Renal cortical epithelial cell (primary cell): ENCODE data around the gene KIRREL3. TPM values are rescaled to one million over a fixed set of nuclear protein-coding genes. Genes with fewer than 3 reads are reported as not detected.
A peak's percentile ranks its signal among the peaks of the same experiment; 100 is the strongest.

Experiments
- DNase-seq: peaks from one replicate; pipeline ENCODE4 v3.0.0-alpha.2; 2011; ENCODE audit warnings: low read depth
- total RNA-seq: library from RNA; depleted of rRNA; stranded (reverse); fragments of >200 nt; gene quantifications from 2 replicates; pipeline ENCODE4 v1.2.3, GENCODE V29; 2014

Gene KIRREL3
- total RNA-seq, 1 donor from 2014 or later, result 0.10 TPM

DNA sequence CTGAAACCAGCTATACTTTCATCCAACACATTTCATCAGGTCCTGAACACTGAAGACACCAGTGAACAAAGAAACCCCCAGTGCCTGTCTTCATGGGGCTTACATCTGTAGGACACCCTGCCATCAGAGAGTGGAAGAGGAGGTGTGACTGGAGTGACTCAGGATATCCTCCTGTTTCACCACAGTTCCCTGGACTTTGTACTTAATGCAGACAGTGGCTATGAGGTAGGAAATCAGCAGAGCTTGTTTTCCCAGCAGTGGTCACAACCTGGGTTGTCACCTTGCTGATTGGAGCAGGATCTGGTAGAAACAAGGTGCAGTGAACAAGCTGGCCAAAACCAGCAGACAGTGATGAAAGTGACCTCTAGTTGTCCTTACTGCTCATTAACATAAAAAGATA is 128.8 kb downstream of the KIRREL3 start:
- peak; percentile 86 for DNase-seq

DNA sequence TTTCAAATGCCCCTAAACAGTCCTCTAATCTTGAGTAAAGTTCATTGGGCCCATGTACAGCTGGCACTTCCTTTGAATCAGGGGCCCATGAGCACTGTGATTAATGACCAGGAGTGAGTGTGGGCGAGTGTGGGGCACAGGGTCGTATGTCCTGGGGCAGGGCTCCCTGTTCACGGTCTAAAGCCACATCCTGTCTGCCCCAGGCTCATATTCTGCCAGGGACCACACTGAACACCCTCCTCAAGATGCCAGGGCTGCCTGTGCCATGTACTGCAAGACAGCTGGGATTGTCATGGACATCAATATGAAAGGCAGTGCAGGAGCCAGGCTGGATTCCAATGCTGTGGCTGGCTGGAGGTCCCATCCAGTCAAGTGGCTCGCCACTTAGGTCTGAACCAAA is 130.5 kb downstream of the KIRREL3 start:
- peak; percentile 49 for DNase-seq

DNA sequence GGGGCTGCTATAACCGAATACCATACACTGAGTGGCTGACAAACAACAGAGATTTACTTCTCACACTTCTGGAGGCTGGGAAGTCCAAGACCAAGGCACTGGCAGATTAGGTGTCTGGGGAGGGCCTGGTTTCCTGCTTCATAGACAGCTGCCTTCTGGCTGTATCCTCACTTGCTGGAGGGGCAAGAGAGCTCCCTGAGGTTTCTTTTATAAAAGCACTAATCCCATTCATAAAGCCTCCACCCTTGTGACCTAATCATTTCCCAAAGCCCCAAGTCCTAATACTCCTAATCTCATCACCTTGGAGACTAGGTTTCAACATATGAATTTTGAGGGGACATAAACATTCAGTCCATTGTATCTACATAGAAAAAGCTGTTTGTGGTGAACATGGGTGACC is 131.8 kb downstream of the KIRREL3 start:
- no peak for DNase-seq

DNA sequence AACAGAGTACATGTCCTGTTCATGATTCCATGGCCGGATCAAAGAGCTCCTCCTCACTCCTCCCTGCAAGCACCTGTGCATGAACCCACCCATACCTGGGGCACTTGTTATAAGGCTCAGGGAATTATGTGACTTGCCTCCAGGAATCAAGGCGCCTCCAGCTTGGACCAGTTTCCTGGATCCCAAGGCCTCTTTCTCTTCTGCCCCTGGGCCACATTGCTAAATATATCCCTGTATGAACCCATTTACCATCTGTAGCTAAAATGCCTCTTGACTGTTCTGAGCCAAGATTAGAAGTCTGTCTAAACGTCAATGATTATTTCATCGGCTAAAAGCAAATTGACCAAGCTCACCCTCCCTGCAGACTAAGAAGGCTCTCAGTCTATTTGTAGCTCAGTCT is 135.6 kb downstream of the KIRREL3 start:
- DNase-seq, result no peak

DNA sequence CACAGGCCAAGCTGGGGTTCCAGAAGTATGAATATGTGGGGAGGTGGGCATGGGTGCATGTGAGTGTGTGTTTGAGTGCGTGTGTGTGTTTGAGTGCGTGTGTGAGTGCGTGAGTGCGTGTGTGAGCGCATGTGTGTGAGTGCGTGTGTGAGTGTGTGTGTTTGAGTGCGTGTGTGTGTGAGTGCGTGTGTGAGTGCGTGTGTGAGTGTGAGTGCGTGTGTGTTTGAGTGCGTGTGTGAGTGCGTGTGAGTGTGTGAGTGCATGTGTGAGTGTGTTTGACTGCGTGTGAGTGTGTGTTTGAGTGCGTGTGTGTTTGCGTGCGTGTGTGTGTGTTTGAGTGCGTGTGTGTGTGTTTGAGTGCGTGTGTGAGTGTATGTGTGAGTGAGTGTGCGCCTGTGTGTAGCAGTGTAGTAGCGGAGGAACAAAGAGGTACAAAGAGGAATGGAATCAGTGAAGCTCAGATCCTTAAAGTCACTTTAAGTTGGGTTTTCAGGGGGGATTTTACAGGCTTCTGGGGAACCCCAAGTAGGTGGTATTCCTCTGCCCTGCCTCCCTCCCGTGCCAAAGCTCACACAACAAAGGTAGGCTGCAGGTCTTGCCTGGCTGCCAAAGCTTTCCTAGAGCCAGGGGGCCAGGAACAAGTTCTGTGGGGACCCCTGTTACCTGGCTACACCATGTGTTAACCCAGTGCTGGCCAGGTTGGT is 137.1 kb downstream of the KIRREL3 start:
- no peak for DNase-seq

DNA sequence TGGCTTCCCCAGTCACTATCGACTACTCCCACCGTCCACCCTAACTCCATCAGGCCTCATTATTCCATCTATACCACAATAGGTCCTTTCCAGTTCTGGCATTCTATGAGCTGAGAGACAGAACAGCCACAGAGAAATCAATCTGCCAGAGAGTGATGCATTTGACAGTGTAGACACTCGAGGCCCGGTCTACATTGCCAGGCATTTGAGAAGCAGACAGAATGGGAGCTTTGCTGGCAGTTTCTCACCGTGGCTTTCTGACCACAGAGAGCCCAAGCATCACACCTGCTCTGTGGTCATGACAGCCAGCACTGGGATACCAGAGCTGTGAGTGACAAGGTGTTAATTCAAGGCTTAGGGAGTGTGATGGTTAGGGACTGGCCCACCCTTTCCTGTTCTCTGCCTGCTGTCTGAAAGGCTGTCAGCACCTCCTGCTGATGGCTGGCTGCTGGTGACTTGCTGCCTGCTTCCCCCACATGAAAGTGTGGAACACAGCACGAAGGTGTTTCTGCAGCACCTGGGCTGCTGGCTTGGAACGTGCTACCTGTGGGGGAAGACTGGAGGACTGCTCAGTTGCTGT is 137.8 kb downstream of the KIRREL3 start:
- no peak for DNase-seq

DNA sequence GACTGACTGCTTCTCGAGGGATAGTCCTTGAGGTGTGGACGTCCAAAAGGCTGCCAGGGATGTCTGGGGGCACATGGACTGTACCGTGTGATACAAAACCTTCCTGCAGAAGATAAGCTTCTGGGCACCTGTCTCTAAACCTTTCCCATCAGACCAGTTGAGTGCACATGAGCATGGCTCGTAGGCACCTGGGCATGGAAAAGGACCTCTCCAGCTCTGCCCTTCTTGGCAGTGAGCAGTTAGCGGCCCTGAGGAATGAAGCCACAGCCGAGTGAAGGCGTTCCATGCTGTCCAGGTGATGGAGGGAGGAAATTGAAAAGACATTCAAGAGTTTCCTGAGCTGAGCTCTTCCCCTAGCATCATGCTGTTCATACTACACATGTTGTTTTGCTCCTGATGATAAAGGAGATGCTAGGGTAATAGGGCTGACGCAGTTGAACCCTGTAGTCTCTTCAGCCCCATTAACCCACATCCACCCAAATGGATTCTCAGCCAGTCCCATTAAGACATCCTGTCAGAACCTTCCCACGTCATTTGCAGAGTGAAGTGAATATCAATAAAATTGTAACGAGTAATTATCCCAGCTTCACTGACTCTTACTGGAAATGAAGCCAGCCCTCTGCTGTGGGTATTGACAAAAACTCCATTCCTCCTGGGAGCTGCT is 138.6 kb downstream of the KIRREL3 start:
- no peak for DNase-seq

DNA sequence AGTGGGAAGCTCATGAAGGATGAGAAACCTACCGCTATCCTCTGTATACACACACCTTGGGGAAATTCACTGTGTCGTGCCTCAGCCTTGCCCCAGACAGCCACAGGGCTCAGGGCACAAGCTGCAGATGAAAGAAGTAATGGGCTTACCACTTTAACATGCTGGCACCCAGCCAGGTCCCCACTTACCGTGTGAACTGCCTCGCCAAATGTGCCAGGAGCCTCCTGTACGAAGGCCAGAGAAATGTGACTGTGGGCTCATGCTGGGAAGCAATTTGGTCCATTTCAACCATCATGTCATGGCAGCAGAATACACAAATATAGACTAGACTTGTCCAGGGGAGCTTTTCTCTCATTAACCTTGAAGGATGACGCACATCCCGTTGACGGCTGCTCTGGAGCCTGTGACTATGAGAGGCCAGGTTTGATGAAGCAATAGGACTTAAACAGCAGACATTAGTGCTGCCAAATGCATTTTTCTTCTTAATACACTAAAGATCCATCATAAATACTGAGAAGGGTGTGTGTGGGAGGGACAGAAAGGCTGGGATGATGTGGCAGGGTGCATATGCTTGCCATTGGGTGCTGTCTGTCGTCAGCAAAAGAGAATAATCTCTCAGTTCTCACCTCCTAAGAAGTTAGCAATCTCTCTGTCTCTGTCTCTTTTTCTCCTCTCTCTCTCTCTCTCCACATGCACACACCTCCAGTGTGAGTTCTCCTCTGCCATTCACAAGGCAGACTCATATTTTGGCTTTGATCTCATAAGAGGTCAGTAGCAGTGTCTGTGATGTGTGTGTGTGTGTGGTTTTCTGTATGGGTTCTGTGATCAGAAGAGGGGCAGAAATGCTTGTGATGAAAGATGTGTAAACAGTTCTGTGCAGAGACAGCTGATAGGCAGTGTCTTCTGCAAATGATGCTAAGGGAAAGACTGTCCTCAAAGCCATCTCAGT is 142.4 kb downstream of the KIRREL3 start:
- DNase-seq, result no peak

DNA sequence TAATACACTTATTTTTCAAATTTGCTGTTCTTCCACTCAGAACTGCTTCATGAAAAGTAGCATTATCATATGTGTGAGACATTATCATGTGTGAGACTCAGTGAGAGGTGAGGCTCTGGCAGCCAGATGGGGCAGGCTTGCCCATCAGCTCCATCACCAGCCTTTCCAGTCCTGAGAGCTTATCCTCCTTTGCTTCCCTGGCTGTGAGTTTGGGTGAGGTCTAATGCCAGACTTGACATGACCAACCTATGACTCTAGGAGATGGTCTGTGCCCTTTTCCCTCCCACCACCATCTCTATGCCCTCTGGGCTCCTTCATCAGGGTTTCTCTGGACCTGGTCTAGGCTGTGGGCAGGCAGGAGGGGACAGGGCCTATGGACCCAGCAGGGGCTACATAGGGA is 145.0 kb downstream of the KIRREL3 start:
- DNase-seq, result no peak

DNA sequence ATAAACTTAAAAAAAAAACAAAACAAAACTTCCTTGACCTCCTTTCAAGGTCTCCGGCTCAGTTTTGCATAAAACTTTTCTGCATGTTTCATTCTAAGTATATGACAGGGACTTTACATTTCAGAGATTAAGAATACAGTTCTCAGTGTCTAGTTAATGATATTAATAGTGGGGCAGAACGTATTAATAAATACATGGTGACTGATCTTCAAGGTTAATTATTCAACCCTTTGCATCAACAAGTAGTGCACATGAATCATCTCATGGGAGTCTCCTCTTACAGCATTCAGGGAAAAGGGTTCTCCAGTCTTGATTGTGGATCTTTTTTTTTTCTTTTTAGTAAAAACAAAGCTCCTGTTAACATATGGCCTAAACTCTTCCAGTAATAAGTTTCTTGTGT is 146.8 kb downstream of the KIRREL3 start:
- peak; percentile 92 for DNase-seq

DNA sequence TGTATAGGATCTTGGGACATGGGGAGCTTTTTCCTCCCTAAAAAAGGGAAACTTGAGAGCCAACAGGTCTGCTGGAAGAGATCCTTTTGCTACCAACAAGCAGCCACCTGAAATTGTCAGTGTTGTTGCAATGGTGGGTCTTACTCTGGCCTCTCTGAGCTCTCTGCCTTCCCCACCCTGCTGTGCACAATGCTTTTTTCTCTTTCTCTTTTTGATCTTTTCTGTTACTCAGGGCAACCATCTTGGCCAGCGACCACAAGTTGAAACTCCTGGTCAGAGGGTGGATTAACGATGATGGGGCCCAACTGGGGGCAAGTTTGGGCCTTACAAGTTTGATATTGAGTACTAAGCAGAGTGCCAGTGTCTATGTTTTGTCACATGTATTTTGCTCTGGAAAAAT is 155.8 kb downstream of the KIRREL3 start:
- no peak for DNase-seq

DNA sequence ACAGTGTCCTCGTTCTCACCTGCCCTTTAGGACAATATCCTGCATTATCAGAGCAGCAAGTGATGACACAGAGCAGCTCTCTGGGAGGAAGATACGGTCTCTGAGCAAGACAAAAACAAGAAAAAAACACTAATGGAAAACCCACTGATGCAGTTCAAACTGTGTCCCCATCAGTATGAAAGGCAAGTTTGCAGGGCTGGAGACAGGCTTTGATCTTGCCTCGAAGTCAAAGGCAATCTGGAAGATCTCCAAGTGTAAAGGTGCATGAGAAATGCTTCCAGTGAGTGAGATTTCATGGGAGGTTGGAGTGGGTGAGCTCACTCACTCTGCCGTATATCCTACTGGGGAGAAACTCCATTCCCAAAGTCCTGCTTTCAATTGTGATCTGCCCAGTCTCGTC is 157.5 kb downstream of the KIRREL3 start:
- peak; percentile 93 for DNase-seq

DNA sequence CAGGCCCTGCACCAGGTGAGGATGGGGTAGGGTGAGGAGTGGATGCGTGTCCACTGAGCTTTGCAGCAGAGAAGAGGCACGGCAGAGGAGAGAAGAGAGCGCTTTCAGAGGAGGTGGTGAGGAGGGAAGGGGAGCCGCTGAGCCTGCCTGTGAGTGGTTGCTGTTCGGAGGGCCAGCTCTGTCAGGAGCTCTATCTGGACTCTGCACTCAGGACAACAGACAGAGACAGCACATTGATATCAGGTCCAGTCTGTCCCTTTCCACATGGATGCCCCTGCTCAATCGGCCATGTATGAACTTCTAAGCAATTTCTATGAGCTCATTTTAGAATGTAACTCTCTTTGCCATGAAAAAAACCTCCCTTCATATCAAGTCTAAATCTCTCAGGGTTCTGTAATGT is 158.6 kb downstream of the KIRREL3 start:
- DNase-seq, result peak; percentile 76

DNA sequence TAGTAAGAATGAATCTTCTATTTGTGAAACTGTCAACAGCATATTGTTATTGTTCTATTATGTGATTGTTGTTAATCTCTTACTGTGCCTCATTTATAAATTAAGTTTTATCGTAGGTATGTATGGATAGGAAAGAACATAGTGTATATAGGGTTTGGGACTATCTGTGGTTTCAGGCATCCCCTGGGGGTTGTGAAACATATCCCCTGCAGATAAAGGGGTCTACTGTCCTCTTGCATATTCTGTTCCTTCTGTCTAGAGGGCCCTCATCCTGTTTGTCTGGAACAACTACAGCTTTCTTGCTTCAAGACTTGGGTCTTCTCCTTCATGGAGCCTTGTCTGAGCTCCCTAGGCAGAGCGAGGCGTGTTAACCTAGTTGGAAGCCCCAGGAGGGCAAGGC is 159.6 kb downstream of the KIRREL3 start:
- DNase-seq, result no peak

DNA sequence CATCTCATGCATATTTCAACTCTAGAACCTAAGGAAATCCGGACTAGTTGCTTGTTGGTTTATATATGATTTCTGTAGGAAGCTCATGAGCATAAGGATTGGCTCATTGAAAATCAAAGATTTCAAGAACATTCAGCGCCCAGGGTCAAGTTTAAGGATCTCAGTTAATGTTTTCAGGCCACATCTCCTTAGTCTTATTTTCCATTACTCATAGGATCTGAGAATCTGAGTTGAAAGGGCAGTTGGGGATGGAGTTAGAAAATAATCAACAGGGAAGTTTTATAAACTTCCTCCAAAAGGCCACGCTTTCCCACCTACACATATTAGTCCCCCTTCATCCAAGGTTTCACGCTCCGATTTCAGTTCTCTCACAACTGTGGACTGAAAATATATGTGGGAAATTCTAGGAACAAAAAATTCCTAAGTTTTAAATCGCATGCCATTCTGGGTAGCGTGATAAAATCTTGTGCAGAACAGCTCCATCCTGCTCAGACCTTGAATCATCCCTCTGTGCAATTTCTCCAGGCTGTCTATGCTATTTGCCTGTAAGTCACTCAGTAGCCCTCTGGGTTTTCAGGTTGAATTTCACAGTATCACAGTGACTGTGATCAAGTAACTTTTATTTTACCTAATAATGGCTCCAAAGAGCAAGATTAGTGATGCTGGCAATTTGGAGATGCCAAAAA is 160.2 kb downstream of the KIRREL3 start:
- peak; percentile 53 for DNase-seq

DNA sequence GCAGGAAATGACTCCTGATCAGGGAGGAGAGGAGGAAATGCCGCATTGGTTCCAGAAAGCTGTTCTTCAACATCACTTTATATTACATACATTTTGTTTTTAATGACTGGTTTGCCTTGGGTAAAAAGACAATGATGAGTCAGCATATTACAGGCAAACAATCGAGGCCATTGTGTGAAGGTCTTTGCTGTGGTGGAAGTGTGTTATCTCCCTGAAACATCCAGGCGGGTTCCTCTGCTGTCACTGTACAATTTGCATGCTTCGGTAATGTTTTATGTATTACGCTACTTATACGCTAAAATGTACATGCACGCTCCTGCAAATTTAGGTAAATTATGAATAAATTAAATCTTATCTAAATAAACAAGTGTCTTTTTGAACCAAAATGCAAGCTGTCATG is 161.1 kb downstream of the KIRREL3 start:
- DNase-seq, result no peak

DNA sequence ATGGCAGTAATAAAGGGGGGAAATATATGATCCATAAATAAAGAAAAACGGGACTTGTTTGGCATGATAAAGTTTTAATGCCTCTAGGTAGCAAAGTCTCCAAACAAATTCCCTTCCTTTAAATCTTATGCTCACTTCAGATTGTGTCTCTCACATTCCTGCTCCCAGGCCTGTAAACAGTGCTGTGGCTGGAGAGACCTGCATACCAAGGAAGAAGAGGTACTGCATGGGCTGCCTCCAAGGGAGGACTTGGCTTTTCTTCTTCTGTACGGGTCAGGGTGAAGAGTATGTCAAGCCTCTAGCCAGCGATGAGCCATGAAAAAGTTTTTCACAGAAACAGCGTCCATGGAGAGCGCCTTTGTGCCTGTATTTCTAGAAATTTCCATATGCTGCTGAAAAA is 161.8 kb downstream of the KIRREL3 start:
- DNase-seq, result no peak

DNA sequence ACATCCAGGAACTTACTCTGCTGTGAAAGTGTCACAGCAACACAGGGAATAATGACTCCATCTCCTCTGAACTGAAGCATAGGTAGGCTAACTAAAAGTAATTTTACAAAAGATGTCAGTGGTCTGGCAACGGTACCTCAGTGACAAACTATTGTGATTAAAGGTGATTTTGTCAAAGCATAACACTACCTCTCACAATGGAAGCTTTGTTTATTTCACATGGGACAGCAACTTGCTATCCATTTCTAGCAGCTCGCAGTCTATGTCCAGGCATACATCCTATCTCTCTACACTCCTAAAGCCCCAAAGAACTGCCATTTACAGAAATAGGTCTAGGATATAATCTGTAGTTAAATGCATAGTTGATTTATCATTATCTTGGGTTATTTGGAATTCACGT is 163.0 kb downstream of the KIRREL3 start:
- DNase-seq, result no peak

DNA sequence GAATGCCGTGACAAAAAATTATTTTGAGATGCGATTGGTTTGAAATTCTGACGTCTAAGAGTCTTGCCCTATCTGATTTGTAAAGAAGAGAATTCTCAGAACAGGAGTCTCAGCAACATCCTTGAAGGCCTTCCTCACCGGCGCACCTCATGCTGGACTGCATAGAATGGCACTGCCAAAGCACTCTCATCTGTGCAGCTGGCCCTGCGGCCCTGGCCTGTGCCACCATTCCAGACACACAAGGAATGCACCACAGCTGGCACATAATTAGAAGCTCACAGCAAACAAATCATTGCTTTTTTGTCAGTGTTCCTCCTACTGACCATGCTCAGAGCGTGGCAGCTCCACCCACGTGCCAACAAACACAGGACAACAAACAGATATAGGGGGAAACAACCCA is 166.0 kb downstream of the KIRREL3 start:
- no peak for DNase-seq

DNA sequence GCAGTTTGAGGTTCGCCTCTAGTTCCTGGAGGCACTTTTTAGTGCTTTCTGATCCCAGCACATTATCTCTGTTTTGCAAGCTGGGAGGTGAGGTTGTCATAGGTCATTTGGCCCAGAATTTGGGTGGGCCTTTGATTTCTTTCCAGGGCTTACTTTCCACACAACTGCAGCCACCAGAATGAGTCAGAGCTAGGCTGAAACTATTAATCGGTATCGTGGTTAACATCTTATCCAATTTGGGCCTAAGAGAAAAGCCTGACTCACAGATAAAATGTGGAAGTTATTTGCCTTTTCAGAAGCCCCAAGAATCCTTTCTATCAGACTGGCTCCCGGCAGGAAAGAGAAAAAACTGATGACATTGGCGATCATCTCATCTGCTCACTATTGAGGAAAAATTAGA is 166.4 kb downstream of the KIRREL3 start:
- DNase-seq, result peak; percentile 92

DNA sequence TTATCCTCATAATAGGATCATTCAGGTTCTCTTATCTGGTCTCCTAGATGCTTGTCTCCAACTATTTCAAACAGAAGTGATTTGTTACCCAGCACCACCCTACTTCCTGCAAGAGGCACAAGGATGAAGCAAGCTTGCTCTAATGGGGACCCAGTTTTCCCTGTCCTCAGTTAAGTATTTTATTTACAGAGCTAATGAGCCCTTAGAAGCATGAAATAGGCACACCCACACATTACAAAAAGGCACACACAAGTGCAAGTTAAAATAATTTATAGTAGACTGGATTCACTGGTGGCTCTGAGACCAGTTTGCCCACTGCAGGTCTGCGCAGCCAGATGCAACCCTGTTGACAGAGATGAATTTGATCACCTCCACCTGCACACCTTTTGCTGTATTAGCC is 167.5 kb downstream of the KIRREL3 start:
- peak; percentile 56 for DNase-seq

DNA sequence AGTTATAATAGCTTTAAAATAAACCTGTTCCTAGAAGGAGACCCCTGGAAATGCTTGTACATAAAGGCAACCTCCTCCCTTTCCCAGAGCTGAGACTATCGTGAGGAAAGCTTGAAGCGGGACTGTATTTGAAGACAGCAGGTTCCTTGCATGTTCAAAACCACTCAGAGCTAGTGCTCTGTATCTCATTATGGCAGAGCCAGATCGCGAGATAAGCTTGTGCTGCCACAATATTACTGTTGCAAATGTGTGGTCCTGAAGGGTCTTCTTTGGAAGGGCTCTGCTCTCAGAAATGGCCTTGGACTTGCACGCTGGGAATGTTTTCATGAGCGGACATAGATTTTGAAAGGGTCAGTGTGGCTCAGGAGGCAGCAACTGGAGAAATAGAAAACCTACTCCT is 168.2 kb downstream of the KIRREL3 start:
- no peak for DNase-seq
